Vagina (tissue), 2 donors: ENCODE data around the gene ODF4.

ENCODE experiments used
- POLR2A ChIP-seq, 2 donors: fragments of 450-650 bp; IDR thresholded peaks; one replicate each; pipeline ENCODE4 v1.6.1; 2017; ENCODE audit warnings: antibody characterized with exemption in 2 of 2, mild to moderate bottlenecking in 2 of 2, moderate library complexity in 2 of 2
- POLR2AphosphoS5 ChIP-seq, 2 donors: sonication (generic); formaldehyde crosslinking; IDR thresholded peaks; one replicate each; pipeline ENCODE4 v1.9.0; 2017; ENCODE audit warnings: antibody characterized with exemption in 2 of 2, mild to moderate bottlenecking in 2 of 2, low read depth in 1 of 2; ENCODE audit not compliant: insufficient read depth in 1 of 2
- TF ChIP-seq, protein P1 (sequence below), 3 experiments: fragments of 450-650 bp in 2 of 3; fragments of 200-600 bp in 1 of 3; sonication (generic) in 1 of 3; IDR thresholded peaks; one replicate each; pipeline ENCODE4 v1.5.1; 2017 to 2019; ENCODE audit warnings: antibody characterized with exemption in 3 of 3, mild to moderate bottlenecking in 2 of 3, moderate library complexity in 2 of 3

DNA sequence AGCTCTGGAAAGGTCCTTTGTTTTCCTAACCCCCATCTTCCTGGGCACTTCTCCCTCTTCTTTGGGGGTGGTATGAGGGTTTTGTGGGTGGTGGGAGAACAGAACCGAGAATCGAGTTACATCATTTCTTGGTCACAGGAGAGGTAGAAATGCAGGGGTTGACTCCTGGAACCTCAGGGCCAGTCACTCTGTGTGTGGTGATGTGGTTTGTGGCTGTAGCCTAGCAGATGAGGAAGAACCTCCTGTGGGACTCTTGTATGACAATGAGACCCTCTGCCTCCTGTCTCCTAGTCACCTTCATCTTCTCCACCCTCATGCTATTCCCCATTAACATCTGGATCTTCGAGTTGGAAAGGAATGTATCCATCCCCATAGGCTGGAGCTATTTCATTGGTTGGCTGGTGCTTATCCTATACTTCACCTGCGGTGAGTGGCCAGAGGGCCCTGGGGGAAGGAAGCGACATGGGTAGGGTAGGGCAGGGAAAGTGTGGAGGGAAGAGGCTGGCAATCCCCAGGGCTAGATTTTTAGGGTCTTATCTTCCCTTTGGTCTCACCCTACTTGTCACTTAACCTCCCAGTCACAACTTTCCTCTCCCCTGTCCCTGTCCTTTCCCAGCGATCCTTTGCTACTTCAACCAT is 5.5 kb downstream of the ODF4 start:
- TF ChIP-seq, protein P1, sequence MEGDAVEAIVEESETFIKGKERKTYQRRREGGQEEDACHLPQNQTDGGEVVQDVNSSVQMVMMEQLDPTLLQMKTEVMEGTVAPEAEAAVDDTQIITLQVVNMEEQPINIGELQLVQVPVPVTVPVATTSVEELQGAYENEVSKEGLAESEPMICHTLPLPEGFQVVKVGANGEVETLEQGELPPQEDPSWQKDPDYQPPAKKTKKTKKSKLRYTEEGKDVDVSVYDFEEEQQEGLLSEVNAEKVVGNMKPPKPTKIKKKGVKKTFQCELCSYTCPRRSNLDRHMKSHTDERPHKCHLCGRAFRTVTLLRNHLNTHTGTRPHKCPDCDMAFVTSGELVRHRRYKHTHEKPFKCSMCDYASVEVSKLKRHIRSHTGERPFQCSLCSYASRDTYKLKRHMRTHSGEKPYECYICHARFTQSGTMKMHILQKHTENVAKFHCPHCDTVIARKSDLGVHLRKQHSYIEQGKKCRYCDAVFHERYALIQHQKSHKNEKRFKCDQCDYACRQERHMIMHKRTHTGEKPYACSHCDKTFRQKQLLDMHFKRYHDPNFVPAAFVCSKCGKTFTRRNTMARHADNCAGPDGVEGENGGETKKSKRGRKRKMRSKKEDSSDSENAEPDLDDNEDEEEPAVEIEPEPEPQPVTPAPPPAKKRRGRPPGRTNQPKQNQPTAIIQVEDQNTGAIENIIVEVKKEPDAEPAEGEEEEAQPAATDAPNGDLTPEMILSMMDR (IDR thresholded peaks at IDR 0.05): no peak
- TF ChIP-seq POLR2A (IDR thresholded peaks at IDR 0.05): no peak
- TF ChIP-seq POLR2AphosphoS5 (IDR thresholded peaks at IDR 0.05; ENCODE audit: insufficient read depth in 1 of 2, low read depth in 1 of 2): no peak
